ENCODE data around the gene DBH.
"Not testable (repeated sequence)": the region's sequence is repeated elsewhere in the genome, so short reads cannot be mapped to it uniquely, and the experiment has no call there.

DBH gene

GRCh38 chr9:133667759-133668450 lies 31.7 kb downstream of the DBH start:
- DNase-seq = no peak

GRCh38 chr9:133669182-133669801 lies 33.1 kb downstream of the DBH start:
- DNase-seq = no peak

- DNase-seq = no peak
Measured at GRCh38 chr9:133670466-133670865, 34.3 kb downstream of the DBH start.

- no peak for DNase-seq
Measured at GRCh38 chr9:133671371-133671770, 35.2 kb downstream of the DBH start.

- DNase-seq = no peak
Measured at GRCh38 chr9:133672503-133673257, 36.5 kb downstream of the DBH start.

GRCh38 chr9:133673258-133673655 lies 37.1 kb downstream of the DBH start:
- no peak for DNase-seq

- DNase-seq = no peak
Measured at GRCh38 chr9:133674091-133674490, 37.9 kb downstream of the DBH start.

- DNase-seq = not testable (repeated sequence)
Measured at GRCh38 chr9:133675796-133676195, 39.6 kb downstream of the DBH start.

- no peak for DNase-seq
Measured at GRCh38 chr9:133676450-133676849, 40.3 kb downstream of the DBH start.

- DNase-seq = no peak
Measured at GRCh38 chr9:133677126-133678010, 41.2 kb downstream of the DBH start.

GRCh38 chr9:133679056-133679455 lies 42.9 kb downstream of the DBH start:
- no peak for DNase-seq

GRCh38 chr9:133679466-133680061 lies 43.4 kb downstream of the DBH start:
- no peak for DNase-seq

- no peak for DNase-seq
Measured at GRCh38 chr9:133680250-133680975, 44.2 kb downstream of the DBH start.

GRCh38 chr9:133680976-133681657 lies 45.0 kb downstream of the DBH start:
- DNase-seq = no peak

GRCh38 chr9:133681658-133682306 lies 45.6 kb downstream of the DBH start:
- no peak for DNase-seq

GRCh38 chr9:133682818-133683585 lies 46.8 kb downstream of the DBH start:
- no peak for DNase-seq

GRCh38 chr9:133683586-133684120 lies 47.5 kb downstream of the DBH start:
- no peak for DNase-seq

- DNase-seq = no peak
Measured at GRCh38 chr9:133684121-133684935, 48.2 kb downstream of the DBH start.

- DNase-seq = no peak
Measured at GRCh38 chr9:133684936-133685361, 48.8 kb downstream of the DBH start.

Measured in SHP77 treated with DMSO at 0.1 percent for 48 hours (cell line).